HG03135 (cell line): ENCODE data around the gene HHIPL2.

ENCODE experiments used
- ATAC-seq: cut with Tn5 transposase; IDR thresholded peaks from one replicate; pipeline ENCODE4 v1.9.1; 2021; ENCODE audit warnings: mild to moderate bottlenecking, moderate library complexity; ENCODE audit not compliant: unreplicated experiment

Gene HHIPL2

GRCh38 chr1:222547944-222548671 lies at the start of gene HHIPL2:
TSS of gene HHIPL2 (minus strand) at chr1:222548104. CDS start at chr1:222548044, 60 bp downstream.
- no peak for ATAC-seq

- no peak for ATAC-seq
Observed at GRCh38 chr1:222596696-222597095, 48.8 kb upstream of the HHIPL2 start.

GRCh38 chr1:222594789-222595188 lies 46.9 kb upstream of the HHIPL2 start:
- ATAC-seq, result no peak

- ATAC-seq, result no peak
Observed at GRCh38 chr1:222592171-222592570, 44.3 kb upstream of the HHIPL2 start.

GRCh38 chr1:222589462-222590302 lies 41.8 kb upstream of the HHIPL2 start, which contains the start of gene TAF1A:
TSS of gene TAF1A (minus strand) at chr1:222589933.
- peak; percentile 99 for ATAC-seq

- no peak for ATAC-seq
Observed at GRCh38 chr1:222588135-222588534, 40.2 kb upstream of the HHIPL2 start.

GRCh38 chr1:222586842-222587241 lies 38.9 kb upstream of the HHIPL2 start:
- ATAC-seq, result no peak

GRCh38 chr1:222583079-222583478 lies 35.2 kb upstream of the HHIPL2 start:
- ATAC-seq, result peak; percentile 77

GRCh38 chr1:222582099-222582774 lies 34.3 kb upstream of the HHIPL2 start:
- ATAC-seq, result no peak

GRCh38 chr1:222579316-222579715 lies 31.4 kb upstream of the HHIPL2 start:
- no peak for ATAC-seq

- no peak for ATAC-seq
Observed at GRCh38 chr1:222570837-222571236, 22.9 kb upstream of the HHIPL2 start.

- no peak for ATAC-seq
Observed at GRCh38 chr1:222561656-222562055, 13.8 kb upstream of the HHIPL2 start.

- ATAC-seq, result no peak
Observed at GRCh38 chr1:222557574-222557973, 9.7 kb upstream of the HHIPL2 start.

- no peak for ATAC-seq
Observed at GRCh38 chr1:222557148-222557547, 9.2 kb upstream of the HHIPL2 start.

GRCh38 chr1:222555992-222556615 lies 8.2 kb upstream of the HHIPL2 start:
- no peak for ATAC-seq

GRCh38 chr1:222554177-222554576 lies 6.3 kb upstream of the HHIPL2 start:
- no peak for ATAC-seq

GRCh38 chr1:222552882-222553281 lies 5.0 kb upstream of the HHIPL2 start:
- no peak for ATAC-seq

GRCh38 chr1:222547260-222547614 lies 667 bp downstream of the HHIPL2 start:
- no peak for ATAC-seq

- ATAC-seq, result no peak
Observed at GRCh38 chr1:222546548-222547259, 1.2 kb downstream of the HHIPL2 start.

GRCh38 chr1:222546091-222546490 lies 1.8 kb downstream of the HHIPL2 start:
- ATAC-seq, result no peak
